GM18861 (cell line): Measurements from ENCODE around the gene COCH.
"Not testable (repeated sequence)": the region's sequence is repeated elsewhere in the genome, so short reads cannot be mapped to it uniquely, and the experiment has no call there.

ENCODE experiments used
- ATAC-seq: cut with Tn5 transposase; IDR thresholded peaks from one replicate; pipeline ENCODE4 v1.9.1; 2021; ENCODE audit not compliant: unreplicated experiment

COCH gene

DNA sequence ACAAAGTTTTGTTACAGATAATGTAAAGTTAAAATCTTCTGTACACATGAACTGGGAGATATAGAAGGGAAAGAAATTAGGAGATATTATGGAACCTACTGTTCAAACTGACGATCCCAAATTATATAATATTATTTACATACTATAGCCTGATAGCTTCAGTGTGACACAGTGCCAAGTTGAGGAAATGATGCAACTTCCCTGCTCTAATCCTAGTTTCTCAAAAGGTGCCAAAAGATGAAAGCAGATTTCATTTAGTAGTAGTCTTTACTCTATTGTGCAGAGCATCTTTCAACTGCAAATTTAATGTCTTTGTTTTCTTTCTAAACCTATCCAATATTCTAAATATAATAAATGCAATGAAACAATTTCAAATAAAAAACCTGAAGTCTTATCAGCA is 46.9 kb downstream of the COCH start:
- no peak for ATAC-seq

DNA sequence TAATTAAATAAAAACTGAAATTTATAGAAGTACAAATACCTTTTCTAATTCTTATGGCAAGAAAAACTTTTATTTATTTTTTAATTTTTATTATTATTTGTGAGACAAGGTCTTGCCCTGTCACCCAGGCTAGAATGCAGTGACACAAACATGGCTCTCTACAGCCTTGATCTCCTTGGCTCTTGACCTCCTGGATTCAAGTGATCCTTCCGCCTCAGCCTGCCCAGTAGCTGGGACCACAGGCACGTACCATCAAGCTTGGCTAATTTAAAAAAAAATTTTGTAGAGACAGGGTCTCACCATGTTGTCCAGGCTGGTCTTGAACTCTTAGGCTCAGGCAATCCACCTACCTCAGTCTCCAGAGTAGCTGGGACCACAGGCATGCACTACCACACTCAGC is 47.4 kb downstream of the COCH start:
- no peak for ATAC-seq

DNA sequence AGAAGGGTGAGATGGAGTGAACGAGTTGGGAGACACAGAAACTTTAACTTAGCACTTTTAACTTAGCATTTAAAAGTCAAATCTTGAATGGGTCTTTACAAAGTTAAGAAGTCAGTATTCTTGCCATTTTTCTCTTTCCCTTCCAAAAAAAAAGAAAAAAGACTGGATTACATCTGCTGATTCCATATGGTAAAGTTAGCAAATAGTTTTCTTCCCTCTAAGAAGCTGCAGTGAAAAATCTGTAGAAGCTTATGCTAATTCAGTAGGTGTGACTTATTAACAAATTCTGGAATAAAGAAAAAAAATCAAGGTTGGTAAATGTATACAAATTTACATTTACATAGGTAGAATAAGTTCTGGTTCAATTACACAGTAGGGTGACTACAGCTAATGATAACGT is 50.9 kb downstream of the COCH start:
- ATAC-seq: no peak

DNA sequence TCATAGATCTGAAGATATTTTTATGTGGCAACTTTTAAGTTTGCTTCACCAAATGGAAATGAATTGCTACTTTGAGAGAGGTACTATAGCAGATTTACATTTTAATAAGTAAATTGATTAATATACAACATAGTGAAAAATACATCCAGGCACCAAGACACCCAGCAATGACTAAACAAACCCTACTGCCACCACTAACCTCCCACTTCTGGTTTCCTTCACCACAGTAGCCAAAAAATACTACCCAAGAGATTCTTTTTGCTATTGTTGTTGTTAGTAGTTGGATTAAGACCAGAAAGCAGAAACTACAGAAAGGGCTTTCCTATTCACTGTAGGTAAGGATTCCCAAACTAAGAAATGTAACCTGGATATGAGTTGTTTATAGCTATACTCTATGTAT is 54.1 kb downstream of the COCH start:
- ATAC-seq: no peak

DNA sequence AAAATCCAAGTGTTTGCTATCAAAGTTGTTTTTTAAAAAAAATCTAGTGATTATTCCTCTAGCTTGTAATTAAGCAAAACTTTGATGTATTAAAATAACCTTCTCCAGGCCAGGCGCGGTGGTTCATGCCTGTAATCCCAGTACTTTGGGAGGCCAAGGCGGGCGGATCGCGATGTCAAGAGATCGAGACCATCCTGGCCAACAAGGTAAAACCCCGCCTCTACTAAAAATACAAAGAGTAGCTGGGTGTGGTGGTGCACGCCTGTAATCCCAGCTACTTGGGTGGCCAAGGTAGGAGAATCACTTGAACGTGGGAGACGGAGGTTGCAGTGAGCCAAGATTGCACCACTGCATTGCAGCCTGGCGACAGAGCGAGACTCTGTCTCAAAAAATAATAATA is 59.6 kb downstream of the COCH start:
- ATAC-seq: not testable (repeated sequence)

DNA sequence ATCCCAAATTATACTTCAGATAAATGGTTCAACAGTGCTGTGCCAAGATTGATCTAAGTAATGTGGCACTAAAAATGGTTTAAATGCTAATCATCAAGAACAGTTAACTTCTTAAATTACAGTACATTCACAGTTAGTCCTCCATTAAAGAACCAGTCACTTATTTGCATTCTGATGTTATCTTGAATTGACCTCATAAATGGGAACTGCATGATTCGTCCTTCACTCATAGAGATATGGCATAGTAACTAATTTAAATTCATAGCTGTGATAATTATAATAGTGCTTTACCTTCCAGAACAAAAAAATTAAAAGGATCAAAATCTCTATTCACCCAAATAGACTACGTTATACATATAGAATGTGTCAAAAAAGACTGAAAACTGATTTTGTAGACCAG is 61.1 kb downstream of the COCH start:
- ATAC-seq: no peak

- ATAC-seq: no peak
Observed at GRCh38 chr14:30938617-30939016, 64.3 kb downstream of the COCH start.
